ENCODE data around the gene RMDN3.

RMDN3 gene, protein sequence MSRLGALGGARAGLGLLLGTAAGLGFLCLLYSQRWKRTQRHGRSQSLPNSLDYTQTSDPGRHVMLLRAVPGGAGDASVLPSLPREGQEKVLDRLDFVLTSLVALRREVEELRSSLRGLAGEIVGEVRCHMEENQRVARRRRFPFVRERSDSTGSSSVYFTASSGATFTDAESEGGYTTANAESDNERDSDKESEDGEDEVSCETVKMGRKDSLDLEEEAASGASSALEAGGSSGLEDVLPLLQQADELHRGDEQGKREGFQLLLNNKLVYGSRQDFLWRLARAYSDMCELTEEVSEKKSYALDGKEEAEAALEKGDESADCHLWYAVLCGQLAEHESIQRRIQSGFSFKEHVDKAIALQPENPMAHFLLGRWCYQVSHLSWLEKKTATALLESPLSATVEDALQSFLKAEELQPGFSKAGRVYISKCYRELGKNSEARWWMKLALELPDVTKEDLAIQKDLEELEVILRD

DNA sequence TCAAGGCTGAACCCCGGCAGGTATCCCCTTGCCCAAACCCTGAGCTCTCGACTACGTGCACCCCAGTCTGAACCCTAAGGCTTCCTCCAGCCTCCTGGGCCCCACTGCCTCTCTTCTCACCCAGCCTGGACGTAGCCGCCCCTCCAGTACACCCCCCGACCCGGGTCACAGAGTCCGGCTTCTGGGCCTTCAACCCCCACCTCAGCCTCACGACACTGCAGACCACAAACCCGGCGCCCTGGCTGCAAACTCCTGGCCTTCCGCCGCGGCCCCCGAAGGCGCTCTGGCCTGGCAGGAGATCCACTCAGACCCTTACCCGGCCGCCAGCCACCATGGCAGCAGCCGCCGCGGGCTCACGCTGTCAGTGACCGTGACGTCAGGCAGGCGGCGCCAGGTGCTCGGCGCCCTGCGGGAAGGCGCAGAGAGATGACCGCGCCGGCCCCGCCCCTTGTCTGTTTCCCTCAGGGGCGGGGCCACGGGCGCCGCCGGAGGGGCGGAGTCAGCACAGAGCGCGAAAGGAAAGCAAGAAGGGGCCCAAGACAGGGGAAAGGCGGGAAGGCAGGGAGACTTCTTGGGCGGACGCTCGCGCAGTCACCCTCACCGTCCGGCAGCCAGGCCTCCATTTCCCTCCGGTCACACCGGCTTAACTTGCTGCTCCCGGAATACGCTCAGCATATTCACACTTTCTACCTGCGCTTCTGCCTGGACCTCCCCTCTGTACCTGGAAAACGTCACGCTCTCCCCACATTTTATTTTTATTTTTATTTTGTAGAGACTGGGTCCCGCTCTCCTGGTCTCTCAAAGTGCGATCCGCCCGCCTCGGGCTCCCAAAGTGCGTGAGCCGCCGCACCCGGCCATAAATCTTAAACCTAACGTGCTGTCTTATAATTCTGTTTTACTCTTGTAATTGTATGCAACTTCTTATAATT lies at the start of gene RMDN3:
Gene RMDN3 (minus strand): TSS at position 372 of the 929 bp plus-strand sequence. CDS start 471 bp downstream, outside the sequence.
- DNase-seq (ENCODE audit: low read depth, low spot score), result peak; percentile 98

DNA sequence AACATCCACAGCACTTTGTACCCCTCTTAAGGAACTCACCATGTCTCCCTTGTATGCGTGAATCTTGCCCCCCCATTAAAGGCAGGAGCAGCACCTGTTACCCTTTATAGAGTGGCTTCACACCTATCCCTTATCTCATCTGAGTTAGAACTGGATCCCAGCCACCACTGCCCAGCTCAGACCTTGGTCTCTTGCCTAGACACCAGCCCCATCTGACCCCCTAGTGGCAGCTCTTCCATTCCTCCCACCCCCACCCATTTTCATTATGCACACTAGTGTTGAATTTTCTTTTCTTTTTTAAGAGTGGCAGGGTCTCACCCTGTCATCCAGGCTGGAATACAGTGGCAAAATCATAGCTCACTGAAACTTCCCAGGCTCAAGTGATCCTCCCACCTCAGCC lies 48.6 kb upstream of the RMDN3 start:
- no peak for DNase-seq (ENCODE audit: low read depth, low spot score)

DNA sequence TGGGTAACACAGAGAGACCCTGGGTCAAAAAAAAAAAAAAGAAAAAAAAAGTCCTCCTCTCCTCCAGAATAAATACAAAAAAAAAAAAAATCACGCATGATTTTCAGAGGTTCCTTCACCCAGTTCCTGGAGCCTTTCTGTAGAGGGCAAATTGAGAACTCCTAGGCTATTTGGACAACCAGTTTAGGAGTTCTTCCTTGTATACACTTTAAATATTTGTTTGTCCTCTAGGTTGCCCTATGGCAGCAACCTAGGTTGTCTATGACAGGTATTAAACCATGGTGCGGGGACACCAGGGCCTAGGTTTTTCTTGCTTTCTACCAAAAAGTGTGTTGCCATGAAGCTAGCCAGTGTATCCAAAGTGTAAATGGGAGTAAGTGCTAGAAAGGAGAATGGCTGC lies 48.0 kb upstream of the RMDN3 start:
- DNase-seq (ENCODE audit: low read depth, low spot score), result no peak

DNA sequence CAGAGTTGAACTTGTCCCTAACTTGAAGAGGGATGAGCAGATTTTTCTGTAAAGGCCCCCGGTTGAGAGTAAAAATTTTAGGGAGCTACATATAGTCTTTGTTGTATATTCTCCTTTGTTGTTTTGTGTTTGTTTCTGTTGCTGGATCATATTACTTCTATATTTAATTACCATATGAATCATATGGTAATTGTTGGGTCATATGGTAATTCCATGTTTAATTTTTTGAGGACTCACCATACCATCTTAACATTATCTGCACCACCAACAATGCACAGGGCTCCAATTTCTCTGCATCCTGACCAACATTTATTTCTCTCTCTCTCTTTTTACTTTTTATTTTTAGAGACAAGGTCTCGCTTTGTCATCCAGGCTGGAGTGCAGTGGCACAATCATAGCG lies 44.5 kb upstream of the RMDN3 start:
- no peak for DNase-seq (ENCODE audit: low read depth, low spot score)

DNA sequence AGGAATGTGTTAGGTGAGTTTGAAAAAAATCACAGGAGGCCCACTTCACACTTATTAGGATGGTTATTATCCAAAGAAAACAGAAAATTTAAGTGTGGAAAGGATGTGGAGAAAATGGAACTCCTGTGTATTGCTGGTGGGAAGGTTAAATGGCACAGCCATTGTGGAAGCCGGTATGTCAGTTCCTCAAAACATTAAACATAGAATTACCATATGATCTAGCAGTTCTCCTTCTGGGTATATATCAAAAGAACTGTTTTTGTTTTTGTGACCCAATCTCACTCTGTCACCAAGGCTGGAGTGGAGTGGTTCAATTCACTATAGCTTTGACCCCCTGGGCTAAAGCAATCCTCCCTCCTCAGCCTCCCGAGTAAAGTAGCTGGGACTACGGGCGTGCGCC lies 41.5 kb upstream of the RMDN3 start:
- DNase-seq (ENCODE audit: low read depth, low spot score), result no peak

DNA sequence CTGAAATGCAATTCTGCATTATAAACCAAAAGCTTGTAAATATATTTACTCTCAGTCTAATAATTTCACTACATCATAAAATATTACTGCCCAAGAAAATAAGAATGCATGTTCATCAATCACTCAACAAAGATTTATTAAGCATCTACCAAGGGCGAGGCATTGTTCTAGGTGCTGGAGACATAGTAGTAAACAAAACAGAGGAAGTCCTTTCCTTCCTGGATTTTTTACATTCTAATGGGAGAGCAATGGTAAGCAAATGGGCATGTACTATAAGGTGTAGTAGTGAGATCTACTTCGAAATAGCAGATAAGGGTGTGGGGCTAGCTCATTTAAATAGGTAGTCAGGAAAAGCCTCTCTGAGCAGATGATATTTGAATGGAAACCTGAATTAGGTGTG lies 41.0 kb upstream of the RMDN3 start:
- DNase-seq (ENCODE audit: low read depth, low spot score), result no peak

DNA sequence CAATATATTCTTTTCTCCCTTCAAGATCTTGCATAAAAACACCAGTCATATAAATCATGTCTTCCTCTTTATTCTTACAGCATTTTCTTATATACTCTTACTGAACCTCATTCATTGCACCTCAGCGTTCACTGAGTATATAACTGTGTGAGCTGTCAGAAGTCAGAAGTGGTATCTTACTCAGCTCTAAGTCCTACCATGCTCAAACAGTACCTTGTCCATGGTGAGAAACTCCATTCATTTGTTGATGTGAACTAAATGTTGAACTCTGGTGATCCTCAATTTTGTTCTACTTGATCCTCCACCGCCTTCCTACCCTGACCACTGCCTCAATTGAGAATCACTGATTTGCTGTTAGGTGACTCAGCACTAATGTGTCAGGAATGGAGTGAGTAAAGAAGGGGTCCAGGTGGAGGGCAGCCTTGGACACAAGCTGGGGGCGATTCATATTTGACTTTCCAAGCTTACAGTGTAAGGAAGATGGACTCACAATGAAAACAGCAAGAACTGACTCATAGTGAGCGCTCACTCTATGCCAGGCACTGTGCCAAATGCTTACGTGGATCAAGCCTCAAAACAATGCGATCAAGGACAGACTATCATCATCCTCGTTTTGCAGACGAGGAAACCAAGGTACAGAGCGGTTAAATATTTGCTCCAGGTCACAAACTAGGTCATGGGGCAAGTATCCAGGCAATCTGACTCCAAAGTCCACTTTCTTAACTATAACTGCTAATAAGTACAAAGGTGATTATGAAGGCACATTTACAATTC lies 38.3 kb upstream of the RMDN3 start:
- DNase-seq (ENCODE audit: low read depth, low spot score), result peak; percentile 90

DNA sequence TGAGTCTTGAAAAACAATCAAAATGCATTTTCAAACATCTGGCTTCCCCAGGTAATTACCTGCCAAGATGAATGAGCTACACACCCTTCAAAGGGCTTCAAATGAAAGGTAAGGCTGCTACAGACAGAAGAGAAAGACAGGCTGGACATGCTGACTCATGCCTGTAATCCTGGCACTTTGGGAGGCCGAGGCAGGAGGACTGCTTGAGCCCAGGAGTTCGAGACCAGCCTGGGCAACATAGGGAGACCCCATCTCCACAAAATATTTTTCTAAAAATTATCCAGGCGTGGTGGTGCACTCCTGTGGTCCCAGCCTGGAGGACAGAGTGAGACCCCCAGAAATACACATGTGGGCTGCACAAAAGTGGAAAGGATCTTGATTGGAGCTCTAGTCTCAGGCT lies 37.3 kb upstream of the RMDN3 start:
- DNase-seq (ENCODE audit: low read depth, low spot score), result no peak

DNA sequence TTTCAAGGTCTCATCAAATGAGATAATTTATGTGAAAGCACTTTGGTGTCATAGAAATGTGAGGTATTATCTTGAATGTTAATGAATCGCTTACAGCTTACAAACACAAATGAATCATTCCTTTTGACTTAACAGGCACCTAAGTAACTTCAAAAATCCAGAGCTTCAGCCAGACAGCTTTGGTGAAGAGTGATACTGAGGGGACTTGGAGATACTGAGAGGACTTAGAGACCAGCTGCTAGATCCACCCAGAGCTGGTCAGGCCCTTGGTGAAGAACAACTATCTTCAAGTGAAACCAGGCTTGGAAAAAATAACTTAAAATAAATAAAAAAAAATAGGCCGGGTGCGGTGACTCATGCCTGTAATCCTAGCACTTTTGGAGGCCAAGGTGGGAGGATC lies 35.7 kb upstream of the RMDN3 start:
- DNase-seq (ENCODE audit: low read depth, low spot score), result peak; percentile 63

DNA sequence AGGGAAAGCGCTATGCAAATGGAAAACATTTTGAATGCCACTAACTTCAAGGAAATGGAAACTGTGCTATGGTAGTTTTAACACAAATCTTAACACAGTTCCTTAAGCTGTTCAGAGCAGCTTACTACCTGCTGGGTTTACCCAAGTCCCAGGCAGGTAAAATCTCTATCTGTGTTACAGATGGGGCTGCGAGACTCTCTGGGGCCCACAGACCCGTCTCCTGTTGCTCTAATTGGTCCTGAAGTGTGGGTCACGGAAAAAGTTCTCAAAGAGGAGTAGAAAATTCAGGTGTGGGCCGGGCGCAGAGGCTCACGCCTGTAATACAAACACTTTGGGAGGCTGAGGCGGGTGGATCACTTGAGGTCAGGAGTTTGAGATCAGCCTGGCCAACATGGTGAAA lies 34.9 kb upstream of the RMDN3 start:
- no peak for DNase-seq (ENCODE audit: low read depth, low spot score)

DNA sequence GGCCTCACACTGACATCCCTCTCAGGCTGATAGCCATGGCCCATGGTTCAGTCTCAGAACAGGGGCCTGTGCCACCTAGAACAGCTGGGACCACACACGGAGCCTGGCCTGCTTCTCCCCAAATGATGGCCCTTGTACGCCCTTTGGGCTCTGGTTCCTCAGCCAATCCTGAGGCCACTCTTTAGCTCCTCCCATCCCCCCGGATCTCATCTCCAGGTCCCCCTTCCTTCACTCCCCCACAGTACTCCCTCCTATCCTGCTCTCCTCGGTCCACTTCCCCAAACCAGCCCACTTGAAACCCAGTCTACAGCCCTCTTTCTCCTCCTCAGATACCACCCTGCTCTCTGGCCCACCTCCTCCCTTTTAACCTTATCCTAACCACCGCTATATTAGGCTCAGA lies 34.1 kb upstream of the RMDN3 start:
- no peak for DNase-seq (ENCODE audit: low read depth, low spot score)

DNA sequence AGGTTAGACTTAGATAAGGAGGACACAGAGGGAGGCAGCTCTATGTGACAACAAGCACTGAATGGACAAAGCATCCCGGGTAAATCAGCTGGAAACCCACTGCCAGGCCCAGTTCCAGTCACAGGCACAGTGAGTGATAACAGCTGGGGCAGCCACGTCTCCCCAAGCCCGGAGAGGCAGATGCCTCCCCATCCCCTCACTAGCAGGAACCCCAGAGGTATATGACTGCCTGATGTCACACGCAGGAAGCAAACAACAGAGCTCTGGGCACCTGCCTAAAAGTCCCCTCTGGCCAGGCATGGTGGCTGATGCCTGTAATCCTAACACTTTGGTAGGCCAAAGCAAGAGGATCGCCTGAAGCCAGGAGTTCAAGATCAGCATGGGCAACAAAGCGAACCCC lies 32.9 kb upstream of the RMDN3 start:
- no peak for DNase-seq (ENCODE audit: low read depth, low spot score)

DNA sequence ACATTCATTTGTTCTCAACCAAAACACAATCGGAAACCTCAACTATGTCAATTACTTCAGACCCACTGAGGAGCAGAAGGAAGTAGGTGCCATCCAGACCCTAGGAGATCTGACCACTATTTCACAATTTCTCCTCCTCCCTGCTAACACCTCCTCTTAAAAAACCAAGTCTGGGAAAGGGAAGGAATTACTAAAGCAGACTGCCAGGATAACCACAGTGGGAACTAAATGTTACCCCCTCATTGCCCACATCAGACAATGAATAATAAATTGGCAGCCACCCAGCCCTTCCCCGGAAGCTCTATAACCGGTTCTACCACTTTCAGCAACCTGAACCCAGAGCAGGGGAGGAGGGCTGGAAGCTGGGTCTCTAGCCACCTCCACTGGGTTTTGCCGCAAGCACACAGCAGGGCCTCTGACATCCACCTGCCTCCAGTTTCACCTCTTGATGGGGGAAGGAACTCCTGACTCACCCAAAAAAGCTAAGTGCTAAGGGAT lies 32.3 kb upstream of the RMDN3 start:
- DNase-seq (ENCODE audit: low read depth, low spot score), result peak; percentile 93

DNA sequence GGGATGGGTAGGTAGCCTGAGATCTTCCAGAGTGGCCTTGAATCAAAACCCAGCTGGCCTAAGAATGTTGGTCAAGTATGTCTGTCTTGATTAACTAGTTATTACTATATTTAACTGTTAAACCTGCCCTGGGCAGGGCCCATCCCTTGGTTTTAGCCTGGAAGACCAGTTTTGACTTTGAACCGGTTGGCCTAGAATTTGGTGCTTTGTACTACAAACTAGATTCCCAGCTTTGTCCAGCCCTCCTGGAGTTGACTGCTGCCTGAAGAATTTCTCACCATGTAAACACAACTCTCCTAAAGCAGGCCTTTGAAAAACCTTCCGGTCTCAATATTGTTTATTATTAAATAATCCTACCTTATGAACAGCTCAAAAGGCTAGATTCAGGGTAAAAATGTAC lies 30.8 kb upstream of the RMDN3 start:
- no peak for DNase-seq (ENCODE audit: low read depth, low spot score)

DNA sequence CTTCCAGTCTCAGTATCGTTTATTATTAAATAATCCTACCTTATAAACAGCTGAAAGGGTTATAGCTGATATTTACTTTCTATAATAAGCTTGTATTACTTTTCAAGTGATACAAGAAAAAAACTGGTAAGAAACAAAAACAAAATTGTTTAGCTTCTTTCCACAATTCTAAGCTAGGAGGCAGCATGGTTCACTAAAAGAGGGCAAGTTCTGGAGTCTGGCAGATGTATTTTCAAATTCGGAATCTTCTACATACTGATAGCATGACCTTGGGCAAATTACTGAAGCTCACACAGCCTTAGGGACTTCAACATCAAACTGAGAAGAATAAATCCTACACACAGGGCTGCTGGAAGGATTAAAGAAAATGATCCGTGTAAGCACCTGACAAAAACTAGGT lies 30.1 kb upstream of the RMDN3 start:
- no peak for DNase-seq (ENCODE audit: low read depth, low spot score)

DNA sequence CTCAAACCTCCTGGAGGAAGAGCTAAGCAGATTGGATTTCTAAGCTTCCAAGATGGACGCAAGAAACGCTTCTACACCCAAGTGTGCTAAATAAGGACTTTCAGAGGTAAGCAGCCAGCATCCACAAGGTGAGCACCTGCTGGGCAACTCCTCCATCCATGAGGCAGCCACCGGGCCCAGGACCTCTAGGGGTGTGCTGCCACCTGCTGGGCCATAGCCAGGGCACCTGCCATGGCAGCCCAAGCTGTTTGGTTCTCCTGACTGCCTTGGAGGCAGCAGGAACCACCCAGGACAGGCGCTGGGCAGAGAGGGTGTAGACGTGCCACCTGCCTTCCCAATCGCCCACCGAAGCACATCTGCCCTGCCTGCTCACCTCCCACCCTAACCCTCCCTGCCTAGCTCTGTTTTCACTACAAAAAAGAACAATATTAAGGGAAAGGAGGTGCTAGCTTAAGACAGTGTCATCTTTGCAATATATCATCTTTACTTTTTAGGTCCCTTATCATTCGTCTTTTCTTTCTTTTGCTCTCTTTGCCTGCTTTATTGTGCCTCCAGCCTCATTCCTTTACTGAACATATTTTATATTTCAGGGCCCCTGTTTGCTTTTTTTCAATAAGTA lies 27.7 kb upstream of the RMDN3 start:
- no peak for DNase-seq (ENCODE audit: low read depth, low spot score)

DNA sequence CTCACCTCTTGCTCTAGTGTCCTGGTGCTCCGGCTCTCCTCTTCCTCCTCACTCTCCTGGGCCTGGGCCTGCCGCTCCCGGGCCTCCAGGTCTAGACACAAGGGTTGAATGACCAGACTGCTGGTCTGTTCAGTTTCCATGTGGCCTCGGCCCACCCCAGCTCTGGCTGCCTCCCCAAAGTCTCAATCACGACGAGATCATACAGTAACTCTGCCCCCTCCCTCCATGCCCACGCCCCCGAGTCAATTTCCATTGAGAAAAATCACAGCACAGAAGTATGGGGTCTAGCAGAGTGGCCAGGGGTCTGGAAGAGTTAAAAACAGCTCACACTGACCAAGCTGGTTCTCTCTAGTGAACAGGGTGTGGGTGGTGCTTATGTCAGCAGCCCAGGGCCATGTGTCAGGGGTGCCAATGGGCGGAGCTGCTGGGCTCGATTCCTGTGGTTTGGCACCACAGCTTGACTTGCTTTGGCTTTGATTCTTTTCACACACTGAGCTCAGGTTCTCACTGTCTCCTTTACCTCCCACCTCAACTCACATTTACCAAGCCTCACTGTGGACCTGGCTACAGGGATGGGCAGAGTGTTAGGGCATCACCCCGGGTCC lies 21.6 kb upstream of the RMDN3 start:
- peak; percentile 95 for DNase-seq (ENCODE audit: low read depth, low spot score)

DNA sequence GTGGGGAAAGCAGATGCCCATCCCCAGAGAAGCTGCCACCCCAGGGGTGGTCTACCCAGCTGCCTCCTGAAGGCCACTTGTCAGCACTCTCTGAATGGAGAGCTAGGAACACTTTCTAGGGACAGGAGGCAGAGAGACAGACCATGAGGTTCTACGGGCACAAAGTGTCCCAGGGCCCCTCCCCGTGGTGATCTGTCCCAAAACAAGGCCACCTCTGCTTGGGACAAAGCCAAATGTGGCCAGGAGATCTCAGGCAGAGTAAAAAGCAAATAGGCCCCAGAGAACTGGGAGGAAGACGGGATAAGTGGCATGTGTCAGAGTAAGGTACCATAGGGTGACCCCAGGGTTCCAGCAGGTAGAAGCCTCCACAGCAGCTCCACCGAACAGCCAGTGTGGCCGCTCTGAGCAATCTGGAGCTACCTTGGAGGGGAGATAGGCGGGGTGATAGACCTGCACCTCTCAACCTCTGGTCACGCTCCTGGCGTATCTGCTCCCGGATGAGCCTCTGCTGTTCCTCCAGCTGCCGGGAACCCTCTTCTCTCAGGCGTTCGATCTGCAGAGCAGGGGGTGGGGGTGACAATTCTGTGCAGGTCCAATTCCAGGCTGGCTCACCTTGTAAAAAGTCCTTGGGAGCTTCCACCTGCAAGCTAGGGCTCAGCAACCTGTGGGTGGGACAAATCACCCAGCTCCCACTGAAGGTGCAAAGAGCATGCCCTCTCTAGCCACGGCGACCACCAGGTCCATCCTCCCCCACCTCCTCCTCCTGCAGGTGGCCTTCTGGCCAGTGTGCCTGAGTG lies 20.9 kb upstream of the RMDN3 start:
- no peak for DNase-seq (ENCODE audit: low read depth, low spot score)

DNA sequence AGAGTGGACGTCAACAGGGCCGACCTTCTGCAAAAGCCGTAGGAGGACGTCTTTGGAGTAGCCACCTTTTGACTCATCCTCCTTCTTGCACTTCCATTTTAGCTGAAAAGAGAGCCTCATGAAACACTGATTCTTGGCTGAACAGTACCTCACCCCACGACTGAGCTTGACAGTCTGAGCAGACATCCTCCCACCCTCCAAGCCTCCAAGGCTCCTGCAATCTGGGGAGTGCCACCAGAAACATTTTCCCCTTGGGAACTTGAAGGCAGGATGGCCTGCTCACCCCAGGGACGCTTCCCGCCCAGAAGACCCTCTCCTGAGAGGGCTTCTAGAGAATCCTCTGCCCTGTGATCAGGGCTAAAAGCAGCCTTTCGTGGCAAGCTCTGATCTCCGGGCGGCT lies 20.0 kb upstream of the RMDN3 start:
- DNase-seq (ENCODE audit: low read depth, low spot score), result no peak

DNA sequence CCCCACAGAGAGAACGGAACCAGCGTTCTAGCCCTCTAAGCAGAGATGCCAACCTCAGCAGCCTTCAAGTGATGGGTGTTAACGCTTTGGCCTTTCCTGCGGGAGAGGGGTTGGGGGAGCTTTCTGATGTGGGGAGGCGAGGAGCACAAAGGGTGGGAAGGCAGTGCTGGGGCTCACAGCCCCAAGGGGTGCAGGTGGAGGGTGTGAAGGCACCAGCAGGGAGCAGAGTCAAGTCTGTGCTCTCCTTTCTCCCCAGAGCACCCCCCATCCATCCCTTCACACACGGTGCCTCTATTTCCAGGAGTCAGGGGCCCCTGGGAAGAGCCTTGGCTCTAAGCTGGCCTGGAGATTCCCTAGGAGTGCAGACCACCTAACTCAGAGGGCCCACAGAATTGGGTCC lies 18.8 kb upstream of the RMDN3 start:
- DNase-seq (ENCODE audit: low read depth, low spot score), result no peak

Data from astrocyte of the hippocampus (primary cell).